Stimulated activated CD8-positive, alpha-beta memory T cell treated with anti-CD3 and anti-CD28 coated beads, Interleukin-4, amount 100 ng/mL, for 4 hours (primary cell): ENCODE results near the gene TSHZ2.
"Not testable (repeated sequence)": the region's sequence is repeated elsewhere in the genome, so short reads cannot be mapped to it uniquely, and the experiment has no call there.

Experiments used
- DNase-seq, 2 donors: peaks; one replicate each; pipeline ENCODE4 v3.0.0-alpha.2; 2020; ENCODE audit warnings: low read depth in 2 of 2, low spot score in 1 of 2

The TSHZ2 gene

DNA sequence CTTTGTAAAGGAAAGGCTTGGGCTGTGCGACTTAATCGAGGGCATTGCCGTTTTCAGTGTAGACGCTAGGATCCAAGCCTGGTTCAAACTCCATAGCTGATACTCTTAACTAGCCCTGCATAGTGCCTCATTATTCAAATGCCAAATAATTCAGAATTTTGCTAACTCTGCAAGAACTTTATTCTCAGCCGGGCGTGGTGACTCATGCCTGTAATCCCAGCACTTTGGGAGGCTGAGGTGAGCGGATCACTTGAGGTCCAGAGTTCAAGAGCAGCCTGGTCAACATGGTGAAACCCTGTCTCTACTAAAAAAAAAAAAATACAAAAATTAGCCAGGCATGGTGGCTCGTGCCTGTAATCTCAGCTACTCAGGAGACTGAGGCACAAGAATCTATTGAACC, 394.8 kb downstream of the TSHZ2 start:
- DNase-seq: not testable (repeated sequence)

- DNase-seq: no peak
Observed at GRCh38 chr20:53369871-53370270, 397.7 kb downstream of the TSHZ2 start.

DNA sequence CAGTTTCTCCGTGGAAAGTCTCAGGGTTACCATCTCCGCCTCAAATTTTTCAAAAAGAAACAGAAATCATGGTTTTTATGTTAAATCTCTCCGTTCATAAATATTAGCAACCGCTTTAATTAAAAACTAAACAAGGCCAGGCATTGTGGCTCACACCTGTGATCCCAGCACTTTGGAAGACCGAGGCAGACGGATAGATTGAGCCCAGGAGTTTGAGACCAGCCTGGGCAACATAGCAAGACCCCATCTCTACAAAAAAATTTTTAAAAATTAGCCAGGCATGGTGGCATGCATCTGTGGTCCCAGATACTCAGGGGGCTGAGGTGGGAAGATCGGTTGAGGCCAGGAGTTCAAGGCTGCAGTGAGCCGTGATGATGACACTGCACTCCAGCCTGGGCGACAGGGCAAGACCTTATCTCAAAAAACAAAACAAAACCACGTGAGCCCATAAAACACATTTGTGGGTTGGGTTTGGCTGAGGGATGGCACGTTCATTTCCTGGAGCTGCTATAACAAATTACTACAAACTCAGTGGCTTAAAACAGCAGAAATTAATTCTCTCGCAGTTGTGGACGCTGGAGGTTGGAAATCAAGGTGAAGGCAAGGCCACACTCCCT, 398.3 kb downstream of the TSHZ2 start:
- DNase-seq: no peak

DNA sequence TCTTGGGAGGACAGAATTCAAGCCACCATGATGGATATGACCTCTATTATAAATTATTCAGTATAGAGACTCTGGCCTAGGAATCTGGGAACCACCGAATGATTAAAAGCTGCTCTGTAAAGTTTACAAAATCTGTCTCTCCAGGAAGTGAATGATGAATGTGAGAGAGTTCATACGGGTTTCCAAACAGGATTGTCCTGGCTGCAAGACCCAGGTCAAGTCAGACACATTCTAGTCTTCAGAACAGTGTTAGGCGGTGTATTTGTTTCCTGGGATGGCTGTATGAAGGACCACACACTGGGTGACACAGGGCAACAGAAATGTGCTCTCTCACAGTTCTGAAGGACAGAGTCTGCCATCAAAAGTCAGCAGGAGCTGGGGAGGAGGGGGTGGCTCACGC, 399.1 kb downstream of the TSHZ2 start:
- no peak for DNase-seq

DNA sequence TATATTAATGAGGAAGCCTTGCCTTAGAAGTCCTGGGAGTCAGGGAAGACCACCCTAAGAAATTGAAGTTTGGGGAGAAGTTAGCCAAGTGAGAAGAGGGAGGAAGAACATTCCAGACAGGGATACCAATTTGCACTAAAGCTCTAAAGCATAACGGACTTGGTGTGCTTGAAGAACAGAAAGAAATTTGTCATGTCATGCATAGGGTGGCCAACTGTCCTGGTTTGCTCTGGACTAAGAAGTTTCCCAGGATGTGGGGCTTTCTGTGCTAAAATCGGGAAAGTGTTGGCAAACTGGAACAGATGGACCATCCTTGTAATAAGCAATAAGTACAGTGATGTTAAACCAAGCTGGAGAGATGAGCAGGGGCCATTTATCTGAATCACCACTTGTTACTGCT, 403.9 kb downstream of the TSHZ2 start:
- DNase-seq: no peak

DNA sequence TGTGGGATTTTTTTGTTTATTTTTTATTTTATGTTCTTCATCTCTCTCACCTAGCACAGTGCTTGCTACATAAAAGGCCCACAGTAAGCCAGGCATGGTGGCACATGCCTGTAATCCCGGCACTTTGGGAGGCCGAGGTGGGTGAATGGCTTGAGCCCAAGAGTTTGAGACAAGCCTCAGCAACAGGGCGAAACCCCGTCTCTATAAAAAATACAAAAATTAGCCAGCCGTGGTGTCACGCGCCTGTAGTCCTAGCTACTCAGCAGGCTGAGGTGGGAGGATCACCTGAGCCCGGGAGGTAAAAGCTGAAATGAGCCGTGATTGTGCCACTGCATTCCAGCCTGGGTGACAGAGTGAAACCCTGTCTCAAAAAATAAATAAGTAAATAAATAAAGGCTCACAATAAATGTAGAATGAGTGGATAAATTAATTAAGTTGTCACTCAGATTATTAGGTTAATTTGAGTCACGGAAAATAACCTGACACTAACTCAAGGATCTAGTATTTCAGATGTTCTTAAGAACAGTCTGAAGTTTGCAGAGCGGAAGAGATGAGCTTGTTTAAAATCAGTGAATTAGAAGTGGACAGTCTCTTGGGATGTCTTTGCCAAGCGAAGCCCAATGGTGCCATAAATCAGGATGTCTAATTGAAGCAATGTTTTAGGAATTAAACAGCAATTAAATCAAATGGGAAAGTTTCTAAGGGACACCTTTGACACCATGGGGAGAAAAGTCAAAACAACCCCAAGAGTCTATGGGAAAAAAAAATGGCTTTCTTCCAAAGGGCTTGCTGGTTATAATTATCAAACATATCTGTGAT, 407.1 kb downstream of the TSHZ2 start:
- no peak for DNase-seq

GRCh38 chr20:53379833-53380120, 407.6 kb downstream of the TSHZ2 start:
- no peak for DNase-seq

DNA sequence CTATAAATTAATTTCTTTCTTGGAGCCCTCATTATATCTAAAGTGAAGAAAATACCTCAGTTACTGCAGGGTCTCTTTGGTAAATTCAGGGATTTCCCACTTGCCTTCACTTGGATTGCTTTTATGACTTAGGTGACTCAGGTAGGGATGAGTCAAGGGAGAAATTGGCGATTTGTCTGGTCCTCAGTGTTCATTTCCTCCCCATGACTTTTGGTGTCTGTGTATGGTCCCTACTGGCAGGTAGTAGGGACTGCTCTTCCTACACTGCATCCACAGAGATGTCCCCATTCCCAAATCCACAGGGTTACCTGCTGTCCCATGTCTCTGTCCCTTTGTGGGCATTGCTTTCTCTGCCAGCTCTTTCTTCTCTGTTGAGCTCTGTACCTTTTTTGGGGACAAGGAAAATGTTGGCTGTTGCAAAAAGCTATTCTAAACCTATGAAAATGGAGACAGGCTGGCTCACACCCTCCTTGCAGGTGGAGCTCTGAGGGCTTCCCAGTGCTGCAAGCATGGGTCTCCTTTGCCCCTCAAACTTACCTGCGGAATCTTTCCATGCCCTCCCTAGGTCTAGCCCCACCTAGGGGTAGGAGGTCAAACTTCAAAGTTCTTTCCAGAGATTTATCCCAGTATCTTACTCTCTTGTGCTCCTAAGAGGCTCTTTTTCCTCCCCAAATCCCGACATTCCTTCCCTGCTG, 409.6 kb downstream of the TSHZ2 start:
- no peak for DNase-seq

- no peak for DNase-seq
Observed at GRCh38 chr20:53382263-53382844, 410.2 kb downstream of the TSHZ2 start.

DNA sequence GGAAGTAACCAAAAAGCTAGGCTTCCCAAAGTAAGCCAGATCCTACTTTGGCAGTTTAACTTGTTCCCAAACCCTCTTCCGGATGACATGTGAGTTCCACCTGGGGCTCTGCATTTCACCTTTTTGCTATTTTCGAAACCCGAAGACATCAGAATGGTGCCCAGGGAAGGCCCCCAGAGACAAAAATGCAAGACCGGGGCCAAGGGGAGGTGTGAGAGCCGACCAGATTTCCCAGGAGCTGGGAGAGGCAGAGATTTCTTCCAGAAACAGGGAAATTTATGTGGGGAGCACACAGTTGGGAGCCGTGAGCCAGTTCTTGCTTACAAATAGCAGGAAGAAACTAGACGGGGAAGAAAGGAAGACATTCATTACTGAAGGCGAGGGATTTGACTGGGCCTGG, 411.8 kb downstream of the TSHZ2 start:
- no peak for DNase-seq

DNA sequence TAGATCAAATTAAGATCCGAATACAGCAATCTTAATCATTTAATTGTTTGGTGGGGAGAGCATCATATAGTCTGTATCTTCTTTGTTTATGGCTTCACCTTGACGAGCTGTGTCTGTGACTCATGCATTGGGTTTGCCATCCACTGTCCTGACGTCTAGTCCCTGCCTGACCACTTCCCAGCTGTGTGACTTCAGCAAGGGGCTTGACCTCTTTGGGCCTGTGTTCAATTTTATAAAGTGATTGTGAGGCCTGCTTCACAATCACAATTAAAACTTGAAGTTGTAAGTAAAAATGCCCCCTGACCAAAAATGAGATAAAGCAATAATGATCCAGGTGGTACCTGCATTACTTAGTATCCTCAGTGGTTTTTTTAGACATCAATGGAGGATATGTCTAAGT, 412.2 kb downstream of the TSHZ2 start:
- no peak for DNase-seq

- no peak for DNase-seq
Observed at GRCh38 chr20:53385941-53386767, 414.0 kb downstream of the TSHZ2 start.

GRCh38 chr20:53387983-53388675, 416.0 kb downstream of the TSHZ2 start:
- DNase-seq: peak in 1 of 2 donors; percentile 10

DNA sequence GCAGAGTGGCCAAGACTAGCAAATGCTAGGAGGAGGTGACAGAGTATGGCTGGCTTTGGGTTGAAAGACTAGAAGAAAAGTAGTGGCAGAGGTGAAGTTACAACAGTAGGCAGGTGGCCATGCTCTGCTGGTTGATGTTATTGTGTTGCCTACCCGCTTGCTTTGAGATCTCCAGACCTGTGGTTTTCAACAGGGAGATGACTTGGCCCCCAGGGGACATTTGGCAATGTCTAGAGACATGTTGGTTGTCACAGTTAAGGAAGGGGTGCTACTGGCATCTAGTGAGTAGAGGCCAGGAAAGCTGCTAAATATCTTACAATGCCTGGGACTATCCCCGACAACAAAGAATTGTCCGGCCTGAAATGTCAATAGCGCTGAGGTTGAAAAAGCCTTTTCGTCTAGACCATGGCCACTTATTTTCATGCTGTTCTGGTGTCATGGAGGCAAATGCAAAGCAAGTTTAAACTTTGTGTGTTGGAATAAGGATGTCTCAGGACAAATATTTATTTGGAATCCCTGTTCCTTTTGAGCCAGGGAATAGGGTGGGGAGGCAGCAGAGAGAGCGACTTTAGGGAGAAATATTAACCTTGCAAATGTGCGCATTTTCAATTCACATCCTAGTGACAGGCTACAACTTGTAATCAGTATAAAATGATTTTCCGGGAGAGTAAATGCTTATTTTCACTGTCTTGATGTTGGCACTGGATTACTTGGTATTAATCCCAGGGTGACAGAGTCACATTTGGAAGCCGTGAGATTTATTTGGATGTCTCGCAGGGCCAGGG, 417.6 kb downstream of the TSHZ2 start:
- DNase-seq: no peak

DNA sequence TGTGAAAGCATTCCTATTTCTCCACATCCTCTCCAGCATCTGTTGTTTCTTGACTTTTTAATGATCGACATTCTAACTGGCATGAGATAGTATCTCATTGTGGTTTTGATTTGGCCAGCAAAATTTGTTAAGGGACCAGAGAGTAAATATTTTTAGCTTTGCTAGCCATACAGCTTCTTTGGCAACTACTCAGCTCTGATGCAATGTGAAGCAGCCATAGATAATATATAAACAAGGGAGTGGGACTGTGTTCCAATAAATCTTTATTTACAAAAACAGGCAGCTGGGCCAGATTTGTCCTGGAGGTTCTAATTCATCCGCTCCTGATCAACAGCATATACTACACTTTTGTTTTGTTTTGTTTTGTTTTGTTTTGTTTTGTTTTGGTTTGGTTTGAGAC, 418.6 kb downstream of the TSHZ2 start:
- DNase-seq: no peak

DNA sequence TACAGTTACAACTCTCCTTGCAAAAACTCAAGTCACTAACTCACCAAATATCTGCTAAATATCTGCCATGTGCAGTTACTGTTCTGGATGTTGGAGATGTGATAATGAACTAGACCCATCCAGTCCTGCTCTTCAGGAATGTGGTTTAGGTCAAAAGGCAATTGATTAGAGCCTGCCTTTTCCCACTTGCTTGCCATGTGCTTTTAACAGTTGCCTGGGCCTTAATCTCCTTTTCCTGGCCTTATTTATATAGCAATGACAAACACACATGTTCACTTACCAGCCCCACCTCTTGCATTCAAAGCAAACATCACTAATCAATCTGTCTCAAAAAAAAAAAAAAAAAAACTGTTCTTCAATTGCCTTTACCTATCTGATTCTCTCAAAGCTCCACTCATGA, 422.3 kb downstream of the TSHZ2 start:
- no peak for DNase-seq

DNA sequence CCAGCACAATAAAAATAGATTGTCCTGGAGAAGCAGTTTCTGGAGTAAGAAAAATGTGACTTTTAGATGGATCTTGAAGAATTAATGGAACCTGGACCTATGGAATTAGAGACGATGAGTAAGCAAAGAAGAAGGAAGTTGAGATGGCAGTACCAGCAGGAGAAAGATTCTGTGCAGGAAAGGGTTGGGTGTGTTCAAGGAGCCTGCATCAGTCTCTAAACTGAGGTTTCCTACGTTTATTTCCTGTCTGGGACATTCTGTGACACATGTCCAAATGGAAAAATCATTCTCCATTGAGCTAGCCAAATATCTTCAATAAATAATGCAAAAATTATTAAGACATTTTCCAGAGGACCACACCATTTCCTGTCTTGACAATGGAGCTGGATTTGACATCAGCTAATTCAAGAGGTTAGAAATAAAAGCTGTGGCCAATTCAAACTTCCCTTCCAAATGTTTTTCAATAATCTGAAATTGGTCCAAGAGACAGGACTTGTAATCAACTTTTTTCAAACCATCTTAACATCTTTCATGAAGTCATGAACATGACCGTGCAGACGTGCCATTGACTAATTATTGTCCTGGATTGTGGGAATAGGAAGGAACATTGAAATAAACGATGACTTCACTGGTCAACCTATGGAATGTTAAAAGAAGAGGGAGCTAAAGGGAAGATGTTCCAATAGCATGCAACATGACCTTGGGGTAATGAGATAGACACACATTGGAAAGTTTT, 423.2 kb downstream of the TSHZ2 start:
- DNase-seq: no peak

GRCh38 chr20:53399083-53399482, 426.9 kb downstream of the TSHZ2 start:
- DNase-seq: no peak
